Measurements from ENCODE around the gene NDUFV3.
"Not testable (repeated sequence)": the region's sequence is repeated elsewhere in the genome, so short reads cannot be mapped to it uniquely, and the experiment has no call there.

Gene NDUFV3

DNA sequence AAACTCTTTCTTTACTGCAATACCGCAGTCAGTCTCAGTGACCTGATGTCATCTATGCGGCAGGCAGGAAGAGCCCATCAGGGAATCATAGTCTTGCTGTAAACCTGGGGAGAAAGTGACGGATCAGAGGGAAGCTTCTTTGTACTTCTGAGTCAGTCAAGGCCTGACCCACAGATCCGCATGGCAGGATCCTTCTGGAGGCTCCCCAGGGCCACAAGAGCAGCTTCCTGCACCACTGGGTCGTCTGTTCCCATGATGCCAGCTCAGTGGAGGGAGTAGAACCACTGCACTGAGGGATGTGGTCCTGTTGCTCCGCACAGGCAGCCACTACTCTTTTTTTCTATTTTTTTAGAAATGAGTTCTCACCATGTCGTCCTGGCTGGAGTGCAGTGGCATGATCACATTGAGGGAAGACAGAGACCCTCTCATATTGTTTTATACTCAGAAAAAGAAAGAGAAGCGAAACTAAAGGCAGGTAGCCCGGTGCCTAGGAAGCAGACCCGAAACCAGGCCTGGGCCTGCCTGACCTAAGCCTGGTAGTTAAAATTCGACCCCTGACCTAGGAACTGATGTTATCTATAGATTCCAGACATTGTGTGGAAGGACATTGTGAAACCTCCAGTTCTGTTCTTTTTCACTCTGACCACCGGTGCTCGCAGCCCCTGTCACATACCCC, 38.6 kb downstream of the NDUFV3 start:
- no peak for DNase-seq (ENCODE audit: low spot score)
- Histone ChIP-seq H3K4me3 (no peak overlapping the region), H3K27ac (no peak overlapping the region)
- TF ChIP-seq, protein P1, sequence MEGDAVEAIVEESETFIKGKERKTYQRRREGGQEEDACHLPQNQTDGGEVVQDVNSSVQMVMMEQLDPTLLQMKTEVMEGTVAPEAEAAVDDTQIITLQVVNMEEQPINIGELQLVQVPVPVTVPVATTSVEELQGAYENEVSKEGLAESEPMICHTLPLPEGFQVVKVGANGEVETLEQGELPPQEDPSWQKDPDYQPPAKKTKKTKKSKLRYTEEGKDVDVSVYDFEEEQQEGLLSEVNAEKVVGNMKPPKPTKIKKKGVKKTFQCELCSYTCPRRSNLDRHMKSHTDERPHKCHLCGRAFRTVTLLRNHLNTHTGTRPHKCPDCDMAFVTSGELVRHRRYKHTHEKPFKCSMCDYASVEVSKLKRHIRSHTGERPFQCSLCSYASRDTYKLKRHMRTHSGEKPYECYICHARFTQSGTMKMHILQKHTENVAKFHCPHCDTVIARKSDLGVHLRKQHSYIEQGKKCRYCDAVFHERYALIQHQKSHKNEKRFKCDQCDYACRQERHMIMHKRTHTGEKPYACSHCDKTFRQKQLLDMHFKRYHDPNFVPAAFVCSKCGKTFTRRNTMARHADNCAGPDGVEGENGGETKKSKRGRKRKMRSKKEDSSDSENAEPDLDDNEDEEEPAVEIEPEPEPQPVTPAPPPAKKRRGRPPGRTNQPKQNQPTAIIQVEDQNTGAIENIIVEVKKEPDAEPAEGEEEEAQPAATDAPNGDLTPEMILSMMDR (IDR thresholded peaks at IDR 0.05), result no peak

DNA sequence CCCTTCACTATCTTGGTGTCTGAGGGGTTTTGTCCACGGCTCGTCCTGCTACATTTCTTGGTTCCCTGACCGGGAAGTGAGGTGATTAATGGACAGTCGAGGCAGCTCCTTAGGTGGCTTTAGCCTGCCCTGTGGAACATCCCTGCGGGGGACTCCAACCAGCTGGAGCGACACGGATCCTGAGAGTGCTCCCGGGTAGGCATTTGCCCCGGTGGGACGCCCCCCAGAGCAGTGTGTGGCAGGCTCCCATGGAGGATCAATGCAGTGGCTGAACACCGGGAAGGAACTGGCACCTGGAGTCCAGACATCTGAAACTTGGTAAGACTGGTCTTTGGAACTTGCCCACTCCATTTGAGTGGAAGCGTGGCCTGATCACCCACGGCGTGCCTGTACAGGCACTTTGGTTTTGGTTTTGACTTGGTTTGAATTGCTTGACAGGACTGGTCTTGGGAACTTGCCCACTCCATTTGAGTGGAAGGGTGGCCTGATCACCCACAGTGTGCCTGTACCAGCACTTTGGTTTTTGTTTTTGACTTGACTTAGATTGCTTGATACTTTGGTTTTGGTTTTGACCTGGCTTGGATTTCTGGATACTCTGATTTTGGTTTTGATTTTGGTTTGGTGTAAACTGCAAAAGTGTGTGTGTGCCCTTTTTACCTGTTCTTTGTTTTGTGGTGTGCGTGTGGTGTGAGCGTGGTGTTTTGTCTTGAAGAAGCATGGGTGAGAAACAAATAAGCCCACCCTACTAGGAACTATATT, 39.4 kb downstream of the NDUFV3 start:
- not testable (repeated sequence) for H3K27ac ChIP-seq; DNase-seq (ENCODE audit: low spot score); H3K4me3 ChIP-seq

DNA sequence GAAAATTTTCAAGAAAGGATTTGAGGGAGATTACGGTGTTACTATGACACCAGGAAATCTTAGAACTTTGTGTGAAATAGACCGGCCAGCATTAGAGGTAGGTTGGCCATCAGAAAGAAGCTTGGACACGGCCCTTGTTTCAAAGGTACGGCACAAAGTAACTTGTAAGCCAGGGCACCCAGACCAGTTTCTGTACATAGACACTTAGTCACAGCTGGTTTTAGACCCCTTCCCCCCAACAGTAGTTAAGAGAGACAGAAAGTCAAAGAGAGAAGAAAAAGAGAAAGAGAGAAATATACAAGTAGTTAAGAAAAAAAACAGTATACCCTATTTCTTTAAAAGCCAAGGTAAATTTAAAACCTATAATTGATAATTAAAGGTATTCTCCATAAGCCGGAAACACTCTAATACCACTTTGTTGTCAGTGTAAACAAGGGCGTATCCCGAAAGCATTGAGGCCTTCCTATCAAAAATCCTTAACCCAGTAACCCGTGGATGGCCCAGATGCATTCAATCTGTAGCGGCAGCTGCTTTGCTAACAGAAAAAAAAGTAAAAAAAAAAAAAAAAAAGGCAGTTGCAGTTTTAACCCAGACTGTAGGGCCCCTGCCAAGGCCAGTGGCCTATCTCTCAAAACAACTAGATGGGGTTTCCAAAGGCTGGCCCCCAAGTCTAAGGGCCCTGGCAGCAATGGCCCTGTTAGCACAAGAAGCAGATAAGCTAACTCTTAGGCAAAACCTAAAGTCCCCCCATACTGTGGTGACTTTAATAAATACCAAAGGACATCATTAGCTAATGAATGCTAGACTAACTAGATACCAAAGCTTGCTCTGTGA, 40.2 kb downstream of the NDUFV3 start:
- H3K27ac ChIP-seq; H3K4me3 ChIP-seq; DNase-seq (ENCODE audit: low spot score): not testable (repeated sequence)

DNA sequence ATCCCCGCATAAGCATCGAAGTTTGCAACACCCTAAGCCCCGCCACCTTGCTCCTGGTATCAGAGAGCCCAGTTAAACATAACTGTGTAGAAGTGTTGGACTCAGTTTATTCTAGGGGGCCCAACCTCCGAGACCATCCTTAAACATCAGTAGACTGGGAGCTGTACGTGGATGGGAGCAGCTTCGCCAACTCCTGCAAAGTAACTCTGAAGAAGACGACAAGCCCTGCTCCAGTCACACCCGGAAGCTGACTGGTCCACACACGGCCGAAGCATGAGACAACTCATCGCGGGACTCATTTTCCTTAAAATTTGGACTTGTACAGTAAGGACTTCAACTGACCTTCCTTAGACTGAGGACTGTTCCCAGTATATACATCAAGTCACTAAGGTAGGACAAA, 40.9 kb downstream of the NDUFV3 start:
- H3K27ac ChIP-seq; DNase-seq (ENCODE audit: low spot score); H3K4me3 ChIP-seq: not testable (repeated sequence)

DNA sequence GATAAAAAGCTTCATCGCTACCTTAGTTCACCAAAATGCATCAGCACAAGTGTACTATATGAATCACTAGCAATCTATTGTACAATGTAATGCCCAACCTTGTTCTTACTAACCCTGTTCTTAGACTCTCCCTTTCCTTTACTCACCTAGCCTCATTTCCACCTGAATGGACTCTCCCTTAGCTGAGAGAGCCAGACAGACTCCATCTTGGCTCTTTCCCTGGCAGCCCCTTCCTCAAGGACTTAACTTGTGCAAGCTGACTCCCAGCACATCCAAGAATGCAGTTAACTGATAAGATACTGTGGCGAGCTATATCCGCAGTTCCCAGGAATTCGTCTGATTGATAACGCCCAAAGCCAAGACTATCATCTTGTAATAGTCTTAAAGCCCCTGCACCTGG, 43.3 kb downstream of the NDUFV3 start:
- not testable (repeated sequence) for H3K4me3 ChIP-seq; H3K27ac ChIP-seq; DNase-seq (ENCODE audit: low spot score)

DNA sequence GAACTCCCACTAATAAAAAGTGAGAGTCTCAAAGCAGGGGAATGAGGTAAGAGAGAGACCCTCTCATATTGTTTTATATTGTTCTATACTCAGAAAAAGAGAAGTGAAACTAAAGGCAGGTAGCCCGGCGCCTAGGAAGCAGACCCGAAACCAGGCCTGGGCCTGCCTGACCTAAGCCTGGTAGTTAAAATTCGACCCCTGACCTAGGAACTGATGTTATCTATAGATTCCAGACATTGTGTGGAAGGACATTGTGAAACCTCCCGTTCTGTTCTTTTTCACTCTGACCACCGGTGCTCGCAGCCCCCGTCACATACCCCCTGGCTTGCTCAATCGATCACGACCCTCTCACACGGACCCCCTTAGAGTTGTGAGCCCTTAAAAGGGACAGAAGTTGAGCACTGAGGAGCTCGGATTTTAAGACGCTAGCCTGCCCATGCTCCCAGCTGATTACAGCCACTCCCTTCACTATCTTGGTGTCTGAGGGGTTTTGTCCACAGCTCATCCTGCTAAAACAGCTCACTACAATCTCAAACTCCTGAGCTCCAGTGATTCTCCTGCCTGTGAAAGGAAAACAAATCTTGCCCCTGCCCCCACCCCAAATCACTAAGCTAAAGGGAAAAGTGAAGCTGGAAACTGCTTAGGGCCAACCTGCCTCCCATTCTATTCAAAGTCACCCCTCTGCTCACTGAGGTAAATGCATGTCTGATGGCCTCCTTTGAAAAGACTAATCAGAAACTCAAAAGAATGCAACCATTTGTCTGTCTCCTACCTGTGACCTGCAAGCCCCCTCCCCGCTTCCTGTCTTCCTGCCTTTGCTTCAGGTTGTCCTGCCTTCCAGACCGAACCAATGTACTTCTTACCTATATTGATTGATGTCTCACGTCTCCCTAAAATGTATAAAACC, 44.2 kb downstream of the NDUFV3 start:
- not testable (repeated sequence) for H3K4me3 ChIP-seq; DNase-seq (ENCODE audit: low spot score); H3K27ac ChIP-seq

DNA sequence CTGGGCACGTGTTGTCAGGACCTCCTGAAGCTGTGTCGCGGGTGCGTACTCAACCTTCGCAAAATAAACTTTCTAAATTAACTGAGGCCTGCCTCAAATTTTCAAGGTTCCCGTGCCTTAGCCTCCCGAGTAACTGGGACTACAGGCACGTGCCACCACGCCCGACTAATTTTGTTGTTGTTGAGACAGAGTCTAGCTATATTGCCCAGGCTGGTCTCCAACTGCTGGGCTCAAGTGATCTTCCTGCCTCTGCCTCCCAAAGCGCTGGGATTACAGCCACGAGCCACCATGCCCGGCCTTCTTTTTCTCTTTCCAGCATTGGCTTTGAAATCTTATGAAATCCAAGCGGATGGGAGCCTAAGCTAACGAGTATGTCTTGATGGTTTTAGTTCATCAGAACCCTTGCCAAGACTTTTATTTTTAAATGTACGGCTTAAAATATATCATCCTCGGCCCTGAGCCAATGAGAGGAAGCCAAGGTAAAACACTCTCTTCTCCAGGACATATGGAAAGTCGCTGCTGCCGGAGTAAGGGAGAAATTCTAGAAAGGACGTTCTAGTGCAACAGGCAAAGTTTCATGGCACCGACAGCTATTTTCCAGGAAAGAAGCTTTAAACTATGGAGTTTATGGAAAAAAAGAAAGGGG, 45.0 kb downstream of the NDUFV3 start:
- TF ChIP-seq, protein P1 (IDR thresholded peaks at IDR 0.05), result no peak
- Histone ChIP-seq H3K4me3 (no peak overlapping the region), H3K27ac (no peak overlapping the region)
- DNase-seq (ENCODE audit: low spot score), result no peak

DNA sequence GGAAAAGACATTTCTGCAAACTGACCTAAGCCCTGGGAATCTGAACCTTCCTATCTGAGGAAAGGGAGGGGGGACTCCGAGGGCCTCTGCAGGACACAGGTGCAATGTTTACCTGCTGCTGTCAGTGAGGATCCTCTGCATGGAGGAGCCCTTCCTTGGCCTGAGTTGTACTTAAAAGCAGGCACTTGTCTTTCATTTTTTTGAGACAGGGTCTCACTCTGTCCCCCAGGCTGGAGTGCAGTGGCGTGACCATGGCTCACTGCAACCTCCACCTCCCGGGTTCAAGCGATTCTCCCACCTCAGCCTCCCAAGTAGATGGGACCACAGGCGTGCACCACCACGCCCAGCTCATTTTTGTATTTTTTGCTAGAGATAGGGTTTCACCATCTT, 45.5 kb downstream of the NDUFV3 start:
- not testable (repeated sequence) for H3K4me3 ChIP-seq; H3K27ac ChIP-seq; DNase-seq (ENCODE audit: low spot score)

DNA sequence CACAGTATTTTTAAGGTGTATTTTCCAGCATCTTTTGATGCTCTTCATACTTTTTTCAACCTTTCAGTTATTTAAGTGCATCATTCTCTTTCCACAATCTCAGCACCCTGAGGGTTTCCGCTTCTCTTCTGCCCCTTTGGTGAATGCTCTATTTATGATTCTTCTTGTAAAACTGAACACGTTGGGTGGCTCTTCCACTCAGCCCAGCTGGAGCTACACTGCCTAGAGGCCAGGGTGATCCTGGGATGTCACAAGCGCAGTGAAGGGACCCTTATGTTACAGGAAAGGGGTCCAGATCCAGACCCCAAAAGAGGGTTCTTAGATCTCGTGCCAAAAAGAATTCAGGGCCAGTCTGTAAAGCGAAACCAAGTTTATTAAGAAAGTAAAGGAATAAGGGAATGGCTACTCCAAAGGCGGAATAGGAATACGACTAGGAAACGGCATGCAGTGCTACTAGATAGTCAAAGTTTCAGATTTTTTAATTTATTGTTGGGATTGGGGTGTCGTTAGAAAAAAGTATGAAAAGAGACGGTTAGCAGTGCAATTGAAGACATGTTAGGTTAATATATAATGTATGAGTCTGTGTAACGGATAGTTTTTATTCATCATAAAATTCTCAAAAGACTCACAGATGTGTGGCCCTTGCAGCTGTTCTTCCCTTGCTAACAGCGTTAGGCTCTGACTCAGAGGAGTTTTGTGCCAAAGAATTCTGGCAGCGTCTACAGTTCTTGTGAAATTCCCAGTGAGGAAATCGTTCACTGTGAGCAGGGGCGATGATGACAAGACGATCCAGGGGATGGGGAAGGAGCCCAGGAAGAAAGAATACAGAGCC, 46.7 kb downstream of the NDUFV3 start:
- TF ChIP-seq, protein P1 (IDR thresholded peaks at IDR 0.05), result no peak
- DNase-seq (ENCODE audit: low spot score), result peak; percentile 88
- Histone ChIP-seq H3K4me3 (peak overlapping the region; percentile 2), H3K27ac (peak overlapping the region; percentile 18 to 47)
